ENCODE measurements around the gene BCLAF1. TPM values are rescaled to one million over a fixed set of nuclear protein-coding genes. Genes with fewer than 3 reads are reported as not detected.

The BCLAF1 gene, protein sequence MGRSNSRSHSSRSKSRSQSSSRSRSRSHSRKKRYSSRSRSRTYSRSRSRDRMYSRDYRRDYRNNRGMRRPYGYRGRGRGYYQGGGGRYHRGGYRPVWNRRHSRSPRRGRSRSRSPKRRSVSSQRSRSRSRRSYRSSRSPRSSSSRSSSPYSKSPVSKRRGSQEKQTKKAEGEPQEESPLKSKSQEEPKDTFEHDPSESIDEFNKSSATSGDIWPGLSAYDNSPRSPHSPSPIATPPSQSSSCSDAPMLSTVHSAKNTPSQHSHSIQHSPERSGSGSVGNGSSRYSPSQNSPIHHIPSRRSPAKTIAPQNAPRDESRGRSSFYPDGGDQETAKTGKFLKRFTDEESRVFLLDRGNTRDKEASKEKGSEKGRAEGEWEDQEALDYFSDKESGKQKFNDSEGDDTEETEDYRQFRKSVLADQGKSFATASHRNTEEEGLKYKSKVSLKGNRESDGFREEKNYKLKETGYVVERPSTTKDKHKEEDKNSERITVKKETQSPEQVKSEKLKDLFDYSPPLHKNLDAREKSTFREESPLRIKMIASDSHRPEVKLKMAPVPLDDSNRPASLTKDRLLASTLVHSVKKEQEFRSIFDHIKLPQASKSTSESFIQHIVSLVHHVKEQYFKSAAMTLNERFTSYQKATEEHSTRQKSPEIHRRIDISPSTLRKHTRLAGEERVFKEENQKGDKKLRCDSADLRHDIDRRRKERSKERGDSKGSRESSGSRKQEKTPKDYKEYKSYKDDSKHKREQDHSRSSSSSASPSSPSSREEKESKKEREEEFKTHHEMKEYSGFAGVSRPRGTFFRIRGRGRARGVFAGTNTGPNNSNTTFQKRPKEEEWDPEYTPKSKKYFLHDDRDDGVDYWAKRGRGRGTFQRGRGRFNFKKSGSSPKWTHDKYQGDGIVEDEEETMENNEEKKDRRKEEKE
- polyA plus RNA-seq (ENCODE audit: insufficient read length in 3 of 3), result 100 to 1,000 TPM; 214 to 235 (median 229) TPM

DNA sequence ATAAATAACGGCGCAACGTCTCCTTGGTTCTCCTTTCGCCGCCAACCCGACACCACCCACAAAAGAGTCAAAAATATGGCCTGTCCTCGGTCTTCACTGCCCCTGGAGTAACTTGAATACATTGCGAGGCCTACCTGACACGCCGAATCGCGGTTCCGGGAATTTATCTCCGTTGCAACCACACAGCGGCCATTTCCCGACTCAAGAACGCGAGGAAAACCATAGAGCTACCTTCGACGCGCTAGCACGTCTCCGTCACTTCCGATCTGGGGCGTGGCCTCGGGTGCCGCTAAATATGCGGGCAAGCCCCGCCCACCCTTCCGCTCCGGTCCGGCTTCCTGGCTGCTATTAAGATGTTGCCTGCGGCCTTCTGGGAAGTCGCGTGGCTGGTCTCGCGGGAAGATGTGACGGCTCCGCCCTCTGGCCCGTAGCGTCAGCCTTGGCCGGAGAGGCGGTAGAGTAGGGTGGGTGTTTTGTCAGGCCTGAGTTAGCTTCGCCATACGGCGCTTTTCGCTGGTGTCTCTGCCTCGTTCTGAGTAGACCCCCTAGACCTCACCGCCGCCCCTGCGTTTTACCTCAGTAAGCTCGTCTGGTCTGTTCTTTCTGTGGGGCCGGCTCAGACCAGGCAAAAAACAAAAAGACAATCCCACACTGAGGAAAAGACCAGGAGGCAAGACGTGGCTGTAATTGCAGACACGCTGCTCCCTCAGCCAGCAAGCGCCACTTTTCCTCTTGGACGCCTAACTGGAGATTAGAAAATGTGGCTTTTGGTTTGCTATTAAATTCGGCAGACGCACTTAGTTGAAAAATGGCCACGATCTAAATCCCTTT, at the start of gene BCLAF1:
TSS of gene BCLAF1 (minus strand) at position 268 of the 831 bp plus-strand sequence. CDS start 9,980 bp downstream, outside the sequence.
- peak; percentile 99 for DNase-seq (ENCODE audit: low read depth in 3 of 3, low spot score in 2 of 3)

DNA sequence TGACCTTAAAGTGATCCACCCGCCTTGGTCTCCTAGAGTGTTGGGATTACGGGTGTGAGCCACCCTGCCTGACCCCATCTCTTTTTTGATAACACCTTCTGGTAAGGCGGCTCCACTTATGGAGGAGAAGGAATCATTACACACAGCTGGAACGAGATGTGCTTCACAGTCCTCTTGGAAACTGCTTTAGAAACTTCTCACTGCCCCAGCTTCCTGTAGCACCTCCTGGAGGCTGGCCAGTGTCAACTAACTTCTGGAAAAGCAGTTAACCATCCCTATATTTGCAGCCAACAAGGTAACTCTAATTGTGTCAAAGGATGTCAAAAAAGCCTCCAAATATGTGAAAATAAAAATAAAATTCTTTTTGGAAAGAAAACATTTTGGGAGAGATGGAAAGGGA, 48.8 kb upstream of the BCLAF1 start:
- DNase-seq (ENCODE audit: low read depth in 3 of 3, low spot score in 2 of 3), result no peak

DNA sequence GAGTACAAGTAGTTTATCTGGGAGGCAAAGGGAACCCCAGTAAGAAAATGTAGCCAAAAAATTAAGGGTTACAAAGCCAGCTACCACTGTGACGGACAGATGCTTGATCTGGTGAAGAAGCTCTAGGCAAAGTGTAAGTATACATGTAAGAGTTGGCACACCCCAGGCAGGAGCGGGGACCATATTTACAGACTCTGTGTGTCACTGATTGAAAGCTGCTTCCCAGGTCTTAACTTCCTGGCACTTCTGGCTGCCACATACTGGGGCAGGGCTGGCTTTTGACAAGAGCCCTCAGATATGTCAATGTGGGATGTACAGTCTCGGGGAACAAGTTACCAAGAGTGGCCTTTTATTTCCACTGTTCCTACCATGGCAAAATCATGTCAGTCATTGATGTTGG, 48.0 kb upstream of the BCLAF1 start:
- DNase-seq (ENCODE audit: low read depth in 3 of 3, low spot score in 2 of 3), result no peak

DNA sequence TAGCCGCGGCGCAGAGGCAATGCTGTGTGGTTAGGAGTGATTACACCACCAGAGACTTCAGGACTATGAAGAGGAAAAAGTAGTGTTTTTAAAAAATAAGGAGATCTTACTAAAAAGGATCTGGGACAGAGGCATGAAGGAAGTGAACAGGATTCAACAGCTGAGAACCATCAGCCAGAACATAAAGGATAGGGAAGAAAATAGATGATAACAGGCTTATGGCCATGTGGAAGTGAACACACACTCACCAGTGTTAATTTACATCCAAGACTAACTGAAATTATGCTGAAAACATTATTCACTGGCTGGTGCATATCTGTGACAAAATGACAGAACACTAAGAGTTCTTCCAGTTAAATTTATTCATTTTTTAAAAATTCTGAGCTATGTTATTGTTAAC, 47.5 kb upstream of the BCLAF1 start:
- no peak for DNase-seq (ENCODE audit: low read depth in 3 of 3, low spot score in 2 of 3)

DNA sequence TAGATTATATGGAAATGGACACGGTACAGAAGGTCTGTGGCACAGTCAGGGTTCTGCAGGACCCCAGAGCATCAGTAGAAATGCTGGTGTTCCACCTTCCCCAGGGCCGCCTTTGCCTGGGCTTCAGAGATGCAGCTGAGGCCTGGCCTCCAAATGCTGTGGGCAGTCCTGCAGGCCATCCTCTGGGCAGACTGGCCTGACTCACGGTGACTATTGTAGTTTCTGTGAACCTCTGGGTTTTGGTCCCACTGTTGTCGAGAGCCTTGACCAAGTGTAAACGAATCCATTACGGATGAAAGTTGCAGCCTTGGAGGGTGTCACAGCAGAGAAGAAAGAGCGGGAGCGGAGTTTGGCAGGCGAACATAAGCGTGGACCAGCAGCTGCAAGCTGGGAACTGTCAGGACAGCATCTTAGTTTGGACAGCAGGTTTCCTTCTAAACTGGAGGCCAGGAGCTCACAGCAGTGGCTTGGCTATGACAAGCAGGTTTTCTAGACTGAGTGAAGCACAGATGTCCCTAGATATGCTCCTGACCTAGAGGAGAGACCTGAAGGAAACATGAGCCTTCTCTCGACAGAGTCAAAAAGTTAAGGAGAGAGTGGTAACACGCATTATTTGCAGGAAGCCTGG, 46.2 kb upstream of the BCLAF1 start:
- no peak for DNase-seq (ENCODE audit: low read depth in 3 of 3, low spot score in 2 of 3)

DNA sequence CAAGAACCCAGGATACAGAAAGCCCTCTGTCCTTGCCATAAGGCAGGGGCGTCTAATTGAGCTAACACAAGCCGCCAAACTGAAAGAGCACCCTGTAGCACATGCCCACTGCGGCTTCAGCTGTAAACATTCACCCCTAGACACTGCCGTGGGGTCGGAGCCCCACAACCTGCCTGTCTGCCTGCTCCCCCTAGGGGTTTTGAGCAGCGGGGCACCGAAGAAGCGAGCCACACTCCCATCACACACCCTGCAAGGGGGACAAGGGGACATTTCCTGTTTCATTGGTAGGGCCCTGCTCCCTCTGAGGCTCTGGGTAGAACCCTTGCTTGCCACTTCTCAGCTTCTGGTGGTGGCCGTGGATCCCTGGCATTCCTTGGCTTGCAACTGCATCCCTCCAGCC, 45.2 kb upstream of the BCLAF1 start:
- DNase-seq (ENCODE audit: low read depth in 3 of 3, low spot score in 2 of 3), result no peak

DNA sequence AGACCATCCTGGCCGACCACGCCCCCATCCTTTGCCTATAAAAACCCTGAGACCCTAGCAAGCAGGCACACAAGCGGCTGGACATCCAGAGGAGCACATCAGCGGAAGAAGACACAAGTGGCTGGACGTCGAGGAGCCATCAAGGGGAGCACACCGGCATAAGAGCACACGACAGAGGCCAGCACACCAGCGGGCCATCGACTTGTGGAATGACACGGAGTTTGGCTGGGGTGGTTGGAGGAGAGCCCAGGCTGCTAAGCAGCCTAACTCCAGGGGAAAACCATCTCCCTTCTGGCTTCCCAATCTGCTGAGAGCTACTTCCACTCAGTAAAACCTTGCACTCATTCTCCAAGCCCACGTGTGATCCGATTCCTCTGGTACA, 44.8 kb upstream of the BCLAF1 start:
- no peak for DNase-seq (ENCODE audit: low read depth in 3 of 3, low spot score in 2 of 3)

DNA sequence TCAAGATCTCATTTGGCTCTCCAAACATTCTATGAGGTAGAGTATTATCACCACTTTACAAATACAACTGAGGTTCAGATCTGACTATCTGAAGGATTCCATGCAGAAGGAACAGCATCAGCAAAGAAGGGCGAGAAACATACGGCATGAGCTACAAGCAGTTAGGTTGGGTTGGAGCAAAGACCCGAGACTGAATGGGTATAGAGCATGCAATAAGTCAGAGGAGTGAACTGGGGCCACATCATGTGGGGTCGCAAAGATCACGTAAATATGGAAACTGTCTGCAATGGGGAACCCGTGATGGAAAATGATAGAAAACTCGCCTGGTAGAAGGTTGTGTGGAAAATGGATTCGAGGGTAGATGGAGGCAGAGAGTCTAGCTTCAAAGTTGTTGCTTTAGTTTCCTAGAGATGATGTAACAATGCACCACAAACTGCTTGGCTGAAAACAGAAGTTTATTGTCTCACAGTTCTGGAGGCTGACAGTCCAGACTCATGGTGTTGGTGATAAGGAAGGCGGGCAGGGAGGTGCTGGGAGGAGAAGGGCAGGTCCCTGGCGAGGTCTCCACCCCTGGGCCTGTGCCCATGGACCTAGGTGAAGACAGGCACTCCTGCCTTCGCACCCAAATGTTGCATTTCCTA, 44.3 kb upstream of the BCLAF1 start:
- no peak for DNase-seq (ENCODE audit: low read depth in 3 of 3, low spot score in 2 of 3)

DNA sequence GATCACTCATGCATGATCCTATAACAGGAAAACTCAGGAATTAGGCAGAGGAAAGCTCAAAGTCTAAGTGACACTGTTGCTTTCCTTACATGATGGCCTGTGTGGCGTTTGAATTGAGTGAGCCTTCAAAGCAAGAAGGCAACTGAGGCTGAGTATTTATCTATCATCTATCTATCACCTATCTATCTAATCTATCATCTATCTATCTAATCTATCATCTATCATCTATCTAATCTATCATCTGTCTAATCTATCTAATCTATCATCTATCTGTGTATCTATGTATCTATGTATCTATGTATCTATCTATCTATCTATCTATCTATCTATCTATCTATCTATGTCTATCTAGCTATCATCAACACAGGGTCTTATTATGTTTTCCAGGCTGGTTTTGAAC, 41.8 kb upstream of the BCLAF1 start:
- no peak for DNase-seq (ENCODE audit: low read depth in 3 of 3, low spot score in 2 of 3)

DNA sequence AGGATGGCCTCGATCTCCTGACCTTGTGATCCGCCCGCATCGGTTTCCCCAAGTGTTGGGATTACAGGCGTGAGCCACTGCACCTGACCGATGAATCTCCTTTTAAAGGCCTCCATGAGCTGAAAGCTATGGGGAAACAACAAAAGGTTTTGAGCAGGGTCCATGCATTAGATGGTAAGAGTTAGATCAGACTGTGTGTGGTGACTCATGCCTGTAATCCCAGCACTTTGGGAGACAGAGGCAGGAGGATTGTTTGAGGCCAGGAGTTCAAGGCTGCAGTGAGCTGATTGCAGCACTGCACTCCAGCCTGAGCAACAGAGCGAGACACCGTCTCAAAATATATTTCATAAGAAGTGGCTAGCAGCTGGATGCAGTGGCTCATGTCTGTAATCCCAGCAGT, 41.0 kb upstream of the BCLAF1 start:
- no peak for DNase-seq (ENCODE audit: low read depth in 3 of 3, low spot score in 2 of 3)

DNA sequence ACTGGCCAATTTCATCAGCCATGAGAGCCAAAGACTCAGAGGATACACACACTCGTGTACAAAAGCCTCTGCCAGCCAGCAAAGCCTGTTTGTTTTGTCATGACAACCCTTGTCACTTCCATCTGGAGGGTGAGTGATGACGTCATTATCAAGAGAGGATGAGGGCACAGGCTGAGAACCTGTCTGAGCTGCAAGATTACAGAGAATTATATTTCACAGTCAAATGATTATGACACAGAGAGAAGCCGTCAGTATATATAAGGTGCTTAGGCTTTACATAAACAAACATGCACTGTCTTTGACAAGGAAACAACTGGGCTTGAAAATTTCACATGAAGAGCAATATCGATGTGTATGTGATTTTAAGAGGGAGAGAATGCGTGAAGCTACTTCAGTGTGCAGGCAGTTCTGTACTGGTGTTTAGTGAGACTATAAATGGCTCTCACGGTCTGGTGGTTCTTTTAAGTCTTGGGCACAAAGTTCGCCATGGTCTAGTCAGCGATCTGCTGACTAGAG, 36.5 kb upstream of the BCLAF1 start:
- no peak for DNase-seq (ENCODE audit: low read depth in 3 of 3, low spot score in 2 of 3)

DNA sequence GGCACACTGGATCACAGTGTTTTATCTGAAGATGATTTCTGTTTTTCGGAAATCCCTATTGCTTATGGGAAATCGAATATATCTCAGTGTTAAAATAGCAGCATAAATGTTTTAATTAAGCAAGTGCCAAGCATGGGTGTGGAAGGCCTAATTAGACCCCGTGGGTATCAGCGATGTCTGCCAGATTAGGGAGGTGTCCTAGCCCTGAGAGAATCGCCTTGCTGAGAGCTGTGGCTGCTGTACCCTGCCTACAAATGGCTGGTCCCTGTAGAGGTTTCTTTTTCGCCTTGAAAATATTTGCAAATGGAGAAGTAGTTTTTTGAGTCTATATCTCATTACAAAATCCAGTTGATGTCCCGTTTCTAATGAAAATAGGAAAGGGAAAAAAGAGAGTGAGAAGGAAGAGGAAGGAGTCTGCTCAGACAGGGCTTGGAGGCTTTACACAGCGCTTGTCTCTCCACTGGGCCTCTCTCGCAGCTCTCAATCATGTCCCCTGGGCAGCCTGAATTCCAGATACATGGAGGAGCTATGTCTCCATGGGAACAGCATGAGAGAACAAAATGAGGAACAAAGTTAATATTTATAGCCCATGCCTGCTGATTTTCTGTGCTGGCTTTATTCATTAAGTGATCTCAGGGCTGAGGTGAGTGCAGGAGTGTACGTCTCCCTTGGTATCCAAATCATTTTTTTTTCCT, 35.2 kb upstream of the BCLAF1 start:
- no peak for DNase-seq (ENCODE audit: low read depth in 3 of 3, low spot score in 2 of 3)

DNA sequence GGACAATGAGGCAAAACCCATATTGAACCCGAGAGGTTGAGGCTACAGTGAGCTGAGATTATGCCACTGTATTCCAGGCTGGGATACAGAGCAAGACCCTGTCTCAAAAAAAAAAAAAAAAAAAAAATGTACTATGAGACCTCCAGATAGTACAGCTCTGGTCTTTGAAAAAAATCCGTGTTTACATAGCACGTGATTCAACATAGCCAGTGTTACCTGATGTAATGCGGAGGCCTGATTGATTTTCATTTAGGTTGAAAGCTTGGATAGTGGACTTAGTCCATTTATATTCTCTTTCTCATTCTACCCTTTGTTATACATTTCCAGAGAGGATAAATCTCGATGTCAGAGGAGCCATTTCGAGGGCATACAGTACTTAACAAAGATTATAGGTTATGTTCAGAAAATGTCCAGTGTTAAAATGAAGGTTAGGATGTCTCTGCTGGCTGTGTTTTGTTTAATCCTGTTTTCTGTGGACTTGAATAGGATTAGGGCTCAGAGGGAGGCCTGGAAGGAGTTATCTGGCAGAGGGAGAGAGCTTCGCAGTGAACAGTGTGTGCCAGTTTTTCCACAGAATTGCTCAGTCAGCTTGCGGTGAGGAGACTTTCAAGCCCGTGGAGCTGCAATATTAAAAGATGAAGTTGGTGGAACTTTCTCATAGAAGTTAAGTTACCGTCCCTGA, 33.9 kb upstream of the BCLAF1 start:
- DNase-seq (ENCODE audit: low read depth in 3 of 3, low spot score in 2 of 3), result no peak

DNA sequence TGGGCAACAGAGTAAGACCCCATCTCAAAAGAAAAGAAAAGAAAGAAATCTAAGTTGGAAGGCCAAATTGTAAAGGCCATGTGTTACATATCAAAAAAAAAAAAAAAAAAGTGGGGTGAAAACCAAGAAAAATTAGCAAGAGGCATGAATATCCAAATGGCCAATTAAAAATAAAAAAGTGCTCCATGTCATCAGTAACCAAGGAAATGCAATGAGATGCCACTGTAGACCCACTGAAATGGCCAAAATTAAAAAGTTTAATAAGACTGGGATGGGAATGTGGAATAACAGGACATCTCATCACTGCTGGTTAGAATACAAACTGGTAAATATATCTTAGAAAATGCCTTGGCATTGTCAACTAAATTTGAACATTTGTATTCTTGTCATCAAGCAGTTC, 30.1 kb upstream of the BCLAF1 start:
- DNase-seq (ENCODE audit: low read depth in 3 of 3, low spot score in 2 of 3), result no peak

DNA sequence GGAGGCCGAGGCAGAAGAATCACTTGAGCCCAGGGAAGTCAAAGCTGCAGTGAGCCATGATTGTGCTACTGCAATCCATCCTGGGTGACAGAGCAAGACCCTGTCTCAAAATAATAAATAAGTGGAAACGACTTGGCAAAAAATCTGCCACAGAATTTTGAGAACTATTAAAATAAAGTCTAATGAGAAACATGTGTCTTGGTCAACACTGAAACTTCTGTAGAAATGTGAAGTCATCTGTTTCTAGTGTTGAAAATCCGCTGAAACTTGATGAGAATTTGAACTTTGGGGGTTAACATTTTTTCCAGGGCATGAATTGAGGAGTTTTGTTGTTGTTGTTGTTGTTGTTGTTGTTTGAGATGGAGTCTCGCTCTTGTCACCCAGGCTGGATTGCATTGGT, 29.0 kb upstream of the BCLAF1 start:
- DNase-seq (ENCODE audit: low read depth in 3 of 3, low spot score in 2 of 3), result no peak

DNA sequence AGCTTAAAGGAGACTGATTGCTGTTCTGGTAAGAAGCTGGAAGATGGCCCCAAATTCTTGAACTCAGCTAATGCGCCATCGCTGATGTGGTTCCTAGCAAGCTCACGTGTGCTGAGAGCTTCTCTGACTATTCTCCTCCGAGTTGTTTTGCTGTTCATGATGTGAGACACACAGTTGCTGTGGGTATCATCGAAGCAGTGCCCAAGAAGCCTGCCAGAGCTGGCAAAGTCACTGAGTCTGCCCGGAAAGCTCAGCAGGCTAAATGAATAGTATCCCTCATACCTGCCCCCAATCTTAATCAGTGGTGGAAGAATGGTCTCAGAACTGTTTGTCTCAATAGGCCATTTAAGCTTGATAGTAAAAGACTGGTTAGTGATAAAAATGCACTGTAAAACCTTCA, 28.3 kb upstream of the BCLAF1 start:
- DNase-seq (ENCODE audit: low read depth in 3 of 3, low spot score in 2 of 3), result no peak

DNA sequence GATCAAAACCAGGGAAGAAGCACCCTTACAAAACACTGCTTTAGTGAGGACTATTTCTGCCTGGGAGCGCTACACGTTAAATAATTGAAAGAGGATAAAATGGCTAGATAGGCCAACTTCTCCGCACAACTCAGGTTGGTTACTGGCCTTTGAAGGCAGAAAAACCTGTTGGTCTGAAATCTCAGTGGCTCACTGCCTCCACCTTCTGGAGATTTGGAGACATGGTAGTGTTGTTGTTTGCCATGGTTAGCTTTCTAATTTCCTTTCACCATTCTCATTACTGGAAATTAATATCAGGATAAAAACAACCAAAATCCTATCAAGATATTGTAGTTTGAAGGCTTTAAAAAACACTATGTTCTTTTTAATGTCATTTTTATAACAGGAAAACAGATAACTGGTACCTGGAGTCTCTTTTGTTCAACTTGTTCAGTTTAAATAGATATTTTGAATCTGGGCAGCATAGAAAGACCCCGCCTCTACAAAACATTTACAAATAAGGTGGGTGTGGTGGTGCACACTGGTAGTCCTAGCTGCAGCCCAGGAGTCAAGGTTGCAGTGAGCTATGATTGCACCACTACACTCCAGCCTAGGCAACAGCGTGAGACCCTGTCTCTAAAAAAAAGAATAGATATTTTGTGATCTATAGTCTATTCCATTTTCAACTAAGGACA, 27.5 kb upstream of the BCLAF1 start:
- DNase-seq (ENCODE audit: low read depth in 3 of 3, low spot score in 2 of 3), result peak in 1 of 3 donors; percentile 55

DNA sequence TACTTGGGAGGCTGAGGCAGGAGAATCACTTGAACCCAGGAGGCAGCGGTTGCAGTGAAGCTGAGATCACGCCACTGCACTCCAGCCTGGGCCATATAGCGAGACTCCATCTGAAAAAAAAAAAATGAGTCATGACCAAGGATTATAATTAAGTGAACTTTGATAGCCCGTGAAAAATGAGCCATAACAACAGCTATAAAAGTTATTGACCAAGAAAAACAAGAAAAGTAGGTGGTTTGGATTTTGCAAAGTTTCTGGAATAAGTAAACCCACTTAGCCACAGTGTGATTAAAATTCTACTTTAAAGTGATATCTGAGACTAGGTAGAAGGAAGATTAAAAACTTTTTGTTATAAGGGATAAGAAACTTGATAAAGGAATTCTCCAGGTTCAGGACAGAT, 25.9 kb upstream of the BCLAF1 start:
- no peak for DNase-seq (ENCODE audit: low read depth in 3 of 3, low spot score in 2 of 3)

Measured in right renal cortex interstitium (tissue), 3 donors.